Pons (tissue), 1 donor: ENCODE data around the gene ST3GAL4.
A peak's percentile ranks its signal among the peaks of the same experiment; 100 is the strongest.
"Not testable (repeated sequence)": the region's sequence is repeated elsewhere in the genome, so short reads cannot be mapped to it uniquely, and the experiment has no call there.

ENCODE experiments used
- DNase-seq: peaks from one replicate; pipeline ENCODE4 v3.0.0-alpha.2; 2016; ENCODE audit warnings: low spot score

The ST3GAL4 gene

GRCh38 chr11:126355324-126355925 lies at the start of gene ST3GAL4:
Gene ST3GAL4, plus strand, starts transcription at chr11:126355686. Its CDS starts 50,470 bp downstream, at chr11:126406156.
- DNase-seq = peak; percentile 73

DNA sequence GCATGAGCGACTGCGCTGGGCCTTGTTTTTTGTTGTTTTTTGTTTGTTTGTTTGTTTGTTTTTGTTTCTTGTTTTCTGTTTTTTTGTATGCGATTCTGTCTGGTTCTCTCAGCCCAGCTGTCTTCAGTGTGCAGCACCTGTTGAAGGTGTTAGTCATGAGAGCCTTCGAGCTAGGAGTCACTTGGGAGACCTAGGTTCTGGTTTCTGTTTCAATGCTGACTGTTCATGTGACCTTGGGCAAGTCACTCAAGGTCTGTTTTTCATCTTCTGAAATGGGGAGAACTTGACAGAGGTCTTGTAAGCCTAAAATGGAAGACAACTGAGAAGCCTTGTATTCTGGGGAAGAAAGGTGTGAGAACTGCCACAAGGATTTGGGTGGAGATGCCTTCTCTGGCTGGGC lies 49.8 kb upstream of the ST3GAL4 start:
- DNase-seq = no peak

- peak; percentile 48 for DNase-seq
Measured at GRCh38 chr11:126307706-126308105, 47.8 kb upstream of the ST3GAL4 start.

- DNase-seq = peak; percentile 97
Measured at GRCh38 chr11:126308271-126308671, 47.2 kb upstream of the ST3GAL4 start.

DNA sequence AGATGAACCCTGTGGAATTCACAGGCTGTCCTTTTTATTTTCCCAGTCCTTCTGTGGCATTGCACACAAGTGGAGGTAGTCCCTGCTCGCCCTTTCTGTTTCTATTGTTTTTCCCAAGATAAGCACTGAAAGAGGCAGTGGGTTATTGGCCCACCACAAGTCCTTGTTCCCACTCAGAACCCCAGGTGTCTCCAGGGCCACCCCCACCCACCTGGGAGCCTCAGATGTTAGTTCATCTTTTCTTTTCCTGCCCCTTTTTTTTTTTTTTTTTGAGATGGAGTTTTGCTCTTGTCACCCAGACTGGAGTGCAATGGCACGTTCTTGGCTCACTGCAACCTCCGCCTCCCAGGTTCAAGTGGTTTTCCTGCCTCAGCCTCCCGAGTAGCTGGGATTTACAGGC lies 46.7 kb upstream of the ST3GAL4 start:
- not testable (repeated sequence) for DNase-seq

DNA sequence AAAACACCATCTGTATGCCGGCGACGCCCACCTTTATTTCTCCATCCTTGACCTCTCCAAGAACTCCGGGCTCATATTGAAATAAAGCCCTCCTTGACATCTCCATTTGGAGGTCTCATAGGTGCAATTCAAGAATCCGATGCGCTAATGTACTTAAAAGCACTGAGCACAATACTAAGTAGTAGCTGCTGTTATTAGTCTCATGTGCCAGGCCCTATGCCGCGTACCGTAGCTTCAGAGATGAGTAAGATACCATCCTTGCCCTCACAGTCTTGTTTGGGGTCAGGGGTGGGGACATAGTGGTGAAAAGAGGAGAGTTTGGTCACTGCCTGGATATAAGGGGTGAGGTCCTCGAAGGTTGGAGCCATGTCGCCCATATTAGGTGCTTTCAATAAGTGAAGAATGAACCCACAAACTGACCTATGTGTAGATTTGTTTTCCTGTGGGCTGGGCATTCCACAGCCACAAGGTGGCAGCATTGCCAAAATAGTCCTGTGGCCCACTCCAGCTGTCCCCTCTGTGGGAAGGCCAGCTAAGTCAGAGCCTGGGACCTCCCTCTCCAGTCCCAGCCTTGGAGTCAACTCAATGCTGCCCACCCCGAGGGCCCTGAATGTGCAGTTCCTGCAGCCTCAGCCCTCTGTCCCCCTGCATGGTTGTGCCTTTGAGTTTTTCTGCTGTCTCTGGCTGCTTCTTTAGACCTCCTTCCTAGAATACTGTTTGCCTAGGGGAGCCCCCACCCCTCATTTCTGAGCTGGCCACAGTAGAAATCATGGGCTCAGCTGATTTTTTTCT lies 45.1 kb upstream of the ST3GAL4 start:
- DNase-seq = peak; percentile 88

DNA sequence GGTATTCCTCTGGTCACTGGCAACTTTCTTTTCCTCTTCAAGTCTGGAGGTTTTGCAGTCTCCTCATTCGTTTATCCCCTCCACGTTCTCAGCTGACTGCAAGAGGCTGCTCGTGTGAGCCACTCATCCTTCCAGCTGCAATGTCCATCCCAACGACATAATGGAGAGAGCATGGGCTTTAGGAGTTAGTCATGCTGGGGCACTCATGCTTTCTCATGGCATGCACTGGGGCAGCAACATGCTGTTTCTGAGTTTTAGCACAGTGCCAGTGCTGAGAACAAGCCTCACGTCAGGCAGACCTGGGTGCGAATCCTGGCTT lies 44.5 kb upstream of the ST3GAL4 start:
- DNase-seq = no peak

DNA sequence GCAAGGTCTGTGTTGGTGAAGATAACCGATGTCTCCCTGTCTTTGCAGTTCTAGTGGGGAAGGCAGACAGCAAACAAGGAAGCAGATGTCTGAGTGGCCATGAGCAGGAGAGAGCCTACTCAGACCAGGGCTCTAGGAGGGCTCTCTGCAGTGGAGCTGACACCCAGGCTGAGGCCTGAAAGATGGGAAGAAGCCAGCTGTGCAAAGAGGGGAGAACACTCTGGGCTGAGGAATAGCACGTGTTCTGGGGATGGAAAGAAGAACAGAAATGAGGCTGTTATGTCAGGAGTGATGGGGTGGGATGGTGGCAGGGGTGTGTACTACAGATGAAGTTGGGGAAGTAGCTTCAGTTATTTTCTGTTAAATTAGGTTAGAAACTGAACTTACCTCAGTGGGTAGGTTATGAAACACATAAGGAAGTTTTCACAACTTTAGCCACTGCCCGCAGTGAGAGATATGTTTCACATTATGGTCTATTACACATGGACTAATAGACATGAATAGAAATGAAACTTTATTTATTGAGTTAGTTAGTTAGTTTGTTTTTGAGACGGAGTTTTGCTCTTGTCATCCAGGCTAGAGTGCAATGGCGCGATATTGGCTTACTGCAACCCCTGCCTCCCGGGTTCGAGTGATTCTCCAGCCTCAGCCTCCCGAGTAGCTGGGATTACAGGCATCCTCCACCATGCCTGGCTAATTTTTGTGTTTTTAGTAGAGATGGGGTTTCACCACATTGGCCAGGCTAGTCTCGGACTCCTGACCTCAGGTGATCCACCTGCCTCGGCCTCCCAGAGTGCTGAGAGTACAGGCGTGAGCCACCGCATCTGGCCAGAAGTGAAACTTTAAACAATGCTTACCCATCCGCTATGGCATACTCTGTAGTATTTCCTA lies 43.8 kb upstream of the ST3GAL4 start:
- DNase-seq = no peak

GRCh38 chr11:126312961-126313360 lies 42.5 kb upstream of the ST3GAL4 start:
- DNase-seq = no peak

GRCh38 chr11:126313826-126314225 lies 41.7 kb upstream of the ST3GAL4 start:
- DNase-seq = no peak

- DNase-seq = no peak
Measured at GRCh38 chr11:126317432-126317755, 38.1 kb upstream of the ST3GAL4 start.

- DNase-seq = peak; percentile 43
Measured at GRCh38 chr11:126317756-126318573, 37.5 kb upstream of the ST3GAL4 start.

- peak; percentile 56 for DNase-seq
Measured at GRCh38 chr11:126318574-126319373, 36.7 kb upstream of the ST3GAL4 start.

- DNase-seq = no peak
Measured at GRCh38 chr11:126319374-126319740, 36.1 kb upstream of the ST3GAL4 start.

DNA sequence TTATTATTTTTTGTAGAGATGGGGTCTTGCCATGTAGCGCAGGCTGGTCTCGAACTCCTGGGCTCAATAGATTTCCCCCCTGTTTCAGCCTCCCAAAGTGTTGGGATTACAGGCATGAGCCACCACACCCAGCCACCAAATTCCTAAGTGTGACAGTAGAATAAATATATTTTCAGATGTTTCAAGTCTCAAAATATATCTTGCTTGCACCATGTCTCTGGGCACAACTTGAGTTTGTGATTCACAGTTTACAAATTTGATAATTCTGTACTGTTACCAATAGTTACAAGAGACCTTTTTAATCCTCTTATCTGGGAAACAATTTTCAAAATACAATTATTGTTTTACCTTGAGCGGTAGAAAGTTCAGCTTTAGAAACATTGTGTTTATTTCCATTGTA lies 32.5 kb upstream of the ST3GAL4 start:
- no peak for DNase-seq

DNA sequence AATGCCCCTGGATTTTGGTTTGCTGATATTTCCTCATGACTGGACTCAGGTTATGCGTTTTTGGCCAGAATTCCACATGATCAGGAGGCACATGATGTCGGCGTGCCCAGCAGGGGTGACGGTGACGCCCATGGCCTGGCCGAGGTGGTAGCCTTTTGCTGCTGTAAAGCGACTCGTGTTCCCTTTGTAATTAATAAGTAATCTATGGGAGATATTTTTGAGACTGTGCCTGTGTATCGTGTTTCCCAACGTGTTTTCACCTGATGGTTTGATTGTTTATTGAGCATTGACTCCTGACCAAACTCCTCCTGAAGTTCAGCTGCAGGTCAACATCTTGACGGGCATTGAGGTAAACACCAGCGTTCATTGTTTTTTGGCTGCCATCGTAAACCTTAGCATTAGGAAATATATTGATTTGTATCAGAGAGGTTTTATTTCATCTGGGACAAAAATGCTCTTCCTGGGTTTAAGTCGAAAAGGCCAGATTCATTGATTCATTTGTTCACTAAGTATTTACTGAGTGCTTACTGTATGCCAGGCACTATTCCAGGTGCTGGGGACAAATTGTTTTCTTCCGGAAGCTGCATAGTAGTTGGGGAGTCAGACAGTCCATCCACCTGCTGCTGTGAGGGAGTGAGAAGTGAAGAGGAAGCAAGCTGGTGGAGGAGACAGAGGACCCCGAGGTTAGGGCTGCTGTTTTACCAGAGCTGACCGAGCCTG lies 28.0 kb upstream of the ST3GAL4 start:
- DNase-seq = no peak

GRCh38 chr11:126328001-126328390 lies 27.5 kb upstream of the ST3GAL4 start:
- no peak for DNase-seq

DNA sequence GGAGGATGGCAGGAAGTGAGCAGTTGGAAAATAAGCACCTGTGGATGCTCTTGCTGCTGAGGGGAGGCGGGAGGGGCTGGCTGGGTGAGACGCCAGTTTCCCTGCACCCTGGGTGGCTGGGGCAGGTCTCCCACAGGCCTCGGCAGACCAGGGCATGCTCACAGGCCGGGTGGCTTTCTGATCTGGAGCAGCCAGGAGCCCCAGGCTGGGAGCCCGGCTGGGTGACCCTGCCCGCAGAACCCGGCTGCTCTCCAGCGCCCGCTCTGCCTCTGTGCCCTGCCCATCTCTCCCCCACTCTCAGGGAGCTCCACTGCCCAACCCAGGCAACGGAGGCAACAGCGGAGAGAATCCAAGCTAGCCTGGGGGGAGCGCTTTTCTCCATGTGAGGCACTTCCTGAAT lies 27.0 kb upstream of the ST3GAL4 start:
- no peak for DNase-seq

- no peak for DNase-seq
Measured at GRCh38 chr11:126328938-126329643, 26.4 kb upstream of the ST3GAL4 start.

DNA sequence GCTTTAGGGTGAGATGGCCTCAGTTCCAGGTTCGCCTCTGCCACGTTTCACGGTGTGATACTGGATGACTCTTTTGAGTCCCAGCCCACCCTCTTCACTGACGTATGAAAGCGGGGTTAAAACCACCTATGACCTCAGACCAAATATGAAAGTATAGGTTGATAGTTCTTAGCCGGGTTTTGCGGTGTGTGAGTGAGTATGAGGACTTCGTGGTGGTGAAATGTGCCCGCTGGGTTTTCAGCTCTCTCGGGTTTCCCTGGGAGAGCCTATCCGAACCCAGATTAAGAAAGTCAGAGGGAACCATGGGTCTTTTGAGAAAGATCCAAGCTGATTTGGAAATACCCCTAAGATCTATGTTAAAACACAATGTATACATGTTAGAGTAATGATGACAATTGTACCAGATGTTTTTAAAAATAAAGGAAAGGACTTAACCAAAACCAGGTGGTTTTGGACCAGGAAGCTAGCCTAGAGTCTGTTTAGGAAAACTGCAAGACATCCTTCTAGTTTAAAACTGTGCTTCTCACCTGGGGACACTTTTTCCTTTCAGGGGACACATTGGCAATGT lies 25.8 kb upstream of the ST3GAL4 start:
- no peak for DNase-seq
